ENCODE measurements around the gene IFNB1.

The IFNB1 gene

DNA sequence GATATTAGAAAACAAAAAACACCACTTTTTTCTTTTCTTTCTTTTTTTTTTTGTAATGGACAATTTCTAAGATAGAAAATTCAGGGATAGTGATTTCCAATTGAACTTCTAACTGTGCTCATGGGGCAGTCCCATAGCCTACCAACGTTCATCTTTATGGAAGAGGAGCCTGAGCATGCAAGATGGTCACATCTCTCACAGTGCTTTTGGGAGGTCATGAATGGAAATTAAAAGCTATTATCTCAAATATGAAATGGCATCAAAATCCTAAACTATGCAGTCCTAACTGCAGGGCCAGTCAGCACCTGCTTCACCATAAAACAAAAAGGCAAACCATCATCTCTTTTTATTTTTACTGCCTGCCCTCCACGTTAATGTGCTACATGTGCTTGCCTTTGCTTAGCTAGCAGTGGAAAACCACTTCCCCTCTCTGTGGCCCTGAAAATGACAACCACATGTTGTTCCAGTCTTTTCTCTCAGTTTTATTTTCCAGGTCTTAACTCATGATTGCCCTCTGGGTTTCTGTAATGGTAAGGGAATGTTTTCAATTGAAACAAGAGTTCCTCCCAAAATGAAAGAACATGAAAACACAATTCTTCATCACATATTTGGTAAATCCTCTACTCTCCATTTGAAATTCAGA, 16.7 kb downstream of the IFNB1 start:
- DNase-seq: no peak

DNA sequence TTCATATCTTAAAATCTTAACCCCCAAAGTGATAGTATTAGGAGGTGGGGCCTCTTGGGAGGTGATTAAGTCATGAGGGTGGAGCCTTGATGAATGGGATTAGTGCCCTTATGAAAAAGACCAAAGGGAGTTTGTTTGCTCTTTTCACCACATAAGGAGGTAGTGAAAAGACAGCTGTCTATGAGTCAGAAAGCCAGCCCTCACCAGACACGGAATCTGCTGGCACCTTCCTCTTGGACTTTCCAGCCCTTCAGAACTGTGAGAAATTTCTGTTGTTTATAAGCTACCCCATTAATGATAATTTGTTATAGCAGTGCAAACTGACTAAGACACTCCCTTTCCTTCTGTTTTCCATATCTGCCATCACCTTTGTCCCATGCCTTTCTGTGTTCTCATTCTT, 20.8 kb downstream of the IFNB1 start:
- DNase-seq: no peak

DNA sequence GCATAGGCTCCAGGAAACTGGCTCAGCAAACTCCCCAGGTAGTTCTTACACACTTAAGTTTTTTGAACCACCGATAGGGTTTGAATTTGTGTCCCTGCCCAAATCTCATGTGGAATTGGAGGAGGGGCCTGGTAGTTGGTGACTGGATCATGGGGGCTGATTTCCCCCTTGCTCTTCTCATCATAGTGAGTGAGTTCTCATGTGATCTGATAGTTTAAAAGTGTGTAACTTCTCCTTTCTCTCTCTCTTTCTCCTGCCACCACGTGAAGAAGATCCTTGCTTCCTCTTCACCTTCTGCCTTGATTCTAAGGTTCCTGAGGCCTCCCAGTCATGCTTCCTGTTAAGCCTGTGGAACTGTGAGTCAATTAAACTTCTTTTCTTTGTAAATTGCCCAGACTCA, 23.9 kb downstream of the IFNB1 start:
- DNase-seq: no peak

DNA sequence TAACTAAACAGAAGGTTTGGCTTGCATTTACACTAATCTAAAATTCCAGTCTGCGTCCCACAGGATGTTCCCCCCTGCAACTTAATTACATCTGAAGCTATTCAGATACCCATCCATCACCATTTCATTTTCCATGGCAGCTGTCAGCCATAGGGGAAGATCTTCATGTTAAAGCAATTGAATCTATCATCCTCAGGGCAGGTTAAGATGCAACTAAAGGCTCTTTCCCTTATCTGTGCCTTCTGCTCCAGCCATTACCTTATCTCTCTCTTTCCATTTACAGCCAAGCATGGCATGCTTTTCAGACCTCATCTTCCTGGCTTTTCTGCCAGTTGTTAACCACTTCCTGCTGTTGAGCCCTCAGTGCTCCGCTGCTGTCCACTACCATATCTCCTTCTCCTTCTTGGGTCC, 30.5 kb downstream of the IFNB1 start:
- DNase-seq: no peak

DNA sequence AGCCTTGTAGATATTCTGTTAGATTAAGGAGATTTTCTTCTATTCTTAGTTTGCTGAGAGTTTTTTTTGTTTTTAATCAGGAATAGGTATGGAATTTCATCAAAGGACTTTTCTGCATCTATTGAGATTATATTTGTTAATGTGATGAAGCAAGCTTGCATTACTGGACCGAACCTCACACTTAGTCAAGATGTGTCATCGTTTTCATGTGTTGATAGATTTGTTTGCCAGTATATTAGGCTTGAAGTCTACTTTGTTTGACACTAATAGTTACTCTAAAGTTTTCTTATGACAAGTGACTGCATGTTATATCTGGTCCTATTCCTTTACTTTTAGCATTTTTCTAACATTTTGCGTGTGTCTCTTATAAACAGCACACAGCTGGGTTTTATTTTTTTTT, 33.9 kb downstream of the IFNB1 start:
- no peak for DNase-seq

DNA sequence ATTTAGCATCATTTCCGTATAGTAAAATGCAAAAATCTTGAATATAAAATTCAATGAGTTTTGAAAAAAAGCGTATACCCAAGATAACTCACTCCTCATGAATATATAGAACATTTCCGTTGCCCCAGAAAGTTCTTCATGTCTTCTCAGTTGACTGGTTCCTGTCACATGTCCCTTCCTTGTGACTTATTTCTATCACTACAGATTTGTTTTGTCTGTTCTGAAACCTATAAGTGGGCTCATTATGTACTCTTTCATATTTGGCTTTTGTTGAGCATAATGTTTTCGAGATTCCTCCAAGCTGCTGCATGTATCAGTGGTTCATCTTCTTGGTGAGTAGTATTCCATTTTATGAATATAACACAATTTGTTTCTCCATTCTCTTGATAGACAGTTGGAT, 35.3 kb downstream of the IFNB1 start:
- no peak for DNase-seq

DNA sequence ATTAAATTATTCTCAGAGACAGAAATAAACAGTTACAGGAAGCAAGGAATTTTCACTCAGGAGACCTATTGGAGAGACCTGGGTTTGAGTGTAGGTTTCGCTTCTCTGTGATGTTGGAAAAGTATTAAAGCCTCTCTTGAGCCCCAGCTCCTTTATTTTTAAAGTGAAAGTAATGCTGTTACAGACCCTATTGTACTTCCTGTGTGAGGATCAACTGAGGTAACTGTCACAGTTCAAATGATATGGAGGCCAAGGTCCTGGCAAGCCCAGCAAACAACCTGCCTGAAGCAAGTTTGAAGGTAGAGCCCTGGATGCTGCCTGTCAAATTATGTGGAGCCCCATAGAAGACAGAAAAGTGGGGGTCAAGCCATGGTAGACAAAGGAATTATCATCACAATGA, 38.4 kb downstream of the IFNB1 start:
- no peak for DNase-seq

DNA sequence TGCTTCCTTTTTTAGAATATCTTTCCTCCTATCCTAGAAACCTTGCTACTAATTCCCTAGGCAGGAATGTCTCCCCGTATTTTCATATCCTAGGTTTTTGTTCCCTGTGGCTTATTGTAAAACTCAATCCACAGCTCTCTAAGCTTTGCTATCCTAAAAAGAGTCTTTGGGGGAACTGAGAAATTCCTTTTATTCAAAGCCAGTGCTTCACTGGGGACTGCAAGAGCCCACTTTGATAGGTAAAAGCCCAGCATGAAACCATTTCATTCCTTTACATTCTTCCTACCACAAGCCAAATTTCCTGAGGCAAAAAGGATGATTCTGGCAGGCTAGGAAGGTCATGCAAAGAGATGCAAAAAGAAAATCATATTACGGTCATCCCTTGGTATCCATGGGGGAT, 40.5 kb downstream of the IFNB1 start:
- no peak for DNase-seq

DNA sequence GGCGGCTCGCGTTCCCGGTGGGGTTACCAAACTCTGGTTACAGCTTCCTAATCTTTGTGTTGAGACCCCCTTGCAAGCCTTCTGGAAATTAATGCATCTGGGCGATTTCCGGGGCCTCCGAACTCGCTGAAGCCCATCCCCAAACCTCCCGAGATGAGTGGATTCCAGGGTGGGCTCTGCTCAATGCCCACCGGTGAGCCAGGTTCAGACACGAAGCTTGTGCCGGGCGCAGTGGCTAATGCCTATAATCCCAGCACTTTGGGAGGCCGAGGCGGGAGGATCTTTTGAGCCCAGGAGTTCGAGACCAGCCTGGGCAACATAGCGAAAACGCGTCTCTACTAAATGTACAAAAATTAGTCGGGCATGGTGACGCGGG, 45.9 kb downstream of the IFNB1 start:
- no peak for DNase-seq

DNA sequence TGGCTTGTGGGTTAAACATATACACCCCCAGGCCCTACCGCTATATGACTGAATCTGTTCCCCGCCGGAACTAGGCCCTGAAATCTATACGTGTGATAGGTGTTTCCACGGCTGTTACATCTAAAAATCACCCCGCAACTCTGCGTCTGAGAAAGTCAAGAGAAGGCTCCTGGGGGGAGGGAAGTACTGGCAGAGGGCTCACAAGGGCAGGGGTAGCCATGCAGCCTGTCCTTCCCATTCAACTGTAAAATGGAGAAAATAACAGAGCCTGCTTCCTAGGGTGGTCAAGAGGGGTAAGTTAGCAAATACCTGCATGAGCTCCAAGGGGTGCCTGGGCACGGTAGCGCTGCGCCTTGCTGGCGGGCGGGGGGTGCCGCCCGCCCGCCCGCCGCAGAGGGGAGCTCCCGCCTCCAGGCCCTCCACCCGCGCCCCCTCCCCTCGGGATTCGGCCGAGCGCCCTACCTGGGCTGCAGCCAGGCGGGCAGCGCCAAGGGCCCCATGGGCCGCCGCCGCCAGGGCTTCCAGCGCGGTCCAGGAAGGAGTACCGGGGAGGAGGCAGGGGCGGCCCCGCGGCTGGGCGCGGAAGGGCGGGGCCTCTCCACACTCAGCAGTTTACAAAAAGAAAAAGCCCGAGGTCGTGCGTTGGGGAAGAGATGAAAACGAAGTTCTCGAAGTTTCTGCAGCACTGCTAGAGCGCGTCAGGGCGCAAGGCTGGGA, 46.5 kb downstream of the IFNB1 start, which contains the start of gene HACD4:
Gene HACD4, minus strand, starts transcription at position 550 of the 717 bp plus-strand sequence. Its CDS starts 50 bp downstream, at position 500.
- peak; percentile 54 for DNase-seq

DNA sequence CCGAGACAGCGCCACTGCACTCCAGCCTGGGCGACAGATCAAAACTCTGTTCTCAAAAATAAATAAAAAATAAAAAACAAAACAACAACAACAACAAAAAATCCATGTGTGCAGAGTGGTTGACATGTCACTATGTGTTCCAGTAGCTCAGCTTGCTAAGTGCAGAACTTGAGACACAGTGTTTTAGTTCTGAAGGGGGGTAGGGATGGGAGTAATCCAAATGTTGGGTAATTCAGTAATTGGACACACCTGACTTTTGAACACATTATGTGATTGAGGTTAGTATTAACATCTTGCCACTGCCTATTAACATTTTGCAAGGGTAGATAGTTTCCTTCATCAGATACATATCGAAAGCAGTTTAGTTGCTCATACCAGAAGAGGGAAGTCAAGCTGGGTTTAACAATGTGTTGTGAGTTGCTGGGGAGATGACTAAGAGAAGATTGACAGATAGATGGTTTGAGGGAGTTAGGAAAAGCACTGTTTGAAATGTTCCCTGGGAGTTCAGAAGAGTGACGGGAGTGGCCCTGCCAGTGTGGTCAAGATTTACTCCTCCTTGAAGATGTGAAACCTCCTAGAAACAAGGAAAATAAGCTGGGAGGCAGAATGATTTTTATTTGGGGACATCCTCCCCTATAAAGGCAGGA, 47.2 kb downstream of the IFNB1 start:
- DNase-seq: no peak

DNA sequence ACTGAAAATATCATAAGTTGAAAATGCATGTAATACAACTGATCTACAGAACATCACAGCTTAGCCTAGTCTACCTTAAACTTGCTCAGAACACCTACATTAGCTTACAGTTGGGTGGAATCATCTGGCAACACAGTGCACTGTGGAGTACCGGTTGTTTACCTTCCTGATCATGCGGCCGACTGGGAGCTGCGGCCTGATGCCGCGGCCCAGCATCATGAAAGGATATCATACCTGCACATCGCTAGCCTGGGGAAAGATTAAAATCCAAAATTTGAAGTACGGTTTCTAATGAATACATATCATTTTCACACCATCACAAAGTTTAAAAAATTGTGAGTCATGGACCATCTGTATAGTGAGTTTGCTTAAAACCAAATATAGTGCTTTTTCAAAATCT, 48.1 kb downstream of the IFNB1 start:
- DNase-seq: no peak

DNA sequence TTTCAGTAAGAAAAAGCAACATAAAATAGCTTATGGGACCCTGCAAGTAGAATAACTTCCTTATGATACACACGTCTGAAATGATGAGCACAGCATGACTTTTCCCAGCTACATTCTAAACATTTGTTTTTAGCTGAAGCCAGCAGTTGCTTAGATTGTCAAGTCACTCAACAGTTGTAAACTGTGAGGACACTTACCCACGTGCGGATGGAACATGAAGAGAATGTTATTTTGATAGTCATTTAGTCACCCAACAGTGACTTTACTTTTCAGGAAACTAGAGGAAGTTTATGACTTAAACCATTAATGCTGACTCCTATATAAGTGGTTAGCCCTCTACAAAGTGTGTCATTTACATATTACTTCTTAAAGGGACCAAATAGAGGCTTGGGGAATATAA, 49.3 kb downstream of the IFNB1 start:
- DNase-seq: no peak

DNA sequence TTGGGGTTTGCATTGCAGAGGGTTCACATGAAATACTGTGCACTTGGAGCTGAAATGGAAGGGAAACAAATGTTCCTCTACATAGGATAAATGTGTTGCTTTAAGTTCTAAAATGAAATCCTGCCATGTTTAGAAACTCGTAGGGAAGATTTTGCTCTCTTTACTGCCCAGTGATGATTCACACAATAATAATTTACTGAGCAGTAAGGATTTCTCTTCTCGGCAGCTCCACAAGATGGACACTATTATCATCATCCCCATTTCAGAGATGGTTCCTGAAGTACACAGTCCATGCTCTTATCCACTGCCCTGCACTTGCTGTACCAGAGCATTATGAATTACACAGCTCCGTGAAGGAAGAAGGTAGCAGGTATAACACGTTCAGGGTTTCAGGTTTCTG, 50.4 kb downstream of the IFNB1 start:
- no peak for DNase-seq

Measured in effector CD4-positive, alpha-beta T cell (primary cell).